Gastrocnemius medialis (tissue), 4 donors: ENCODE measurements around the gene HADH. TPM values are rescaled to one million over a fixed set of nuclear protein-coding genes. Genes with fewer than 3 reads are reported as not detected.
A peak's percentile ranks its signal among the peaks of the same experiment; 100 is the strongest.

Experiments
- ATAC-seq, 2 donors: fragments of 150-250 bp; one replicate each; pipeline ENCODE4 v1.9.1; 2016
- DNase-seq, 2 donors: peaks; one replicate each; pipeline ENCODE4 v3.0.0-alpha.2; 2019
- H3K27ac ChIP-seq, 4 donors: fragments of 200-600 bp; sonication (generic); 1 replicate in 1 of 4; 2 replicates in 3 of 4; pipeline ENCODE4 v1.5.1; 2016 to 2018; ENCODE audit warnings: mild to moderate bottlenecking in 2 of 4, moderate library complexity in 1 of 4
- H3K27me3 ChIP-seq, 3 donors: fragments of 200-600 bp; sonication (generic) in 2 of 3; 1 replicate in 1 of 3; 2 replicates in 2 of 3; pipeline versions ENCODE4 v1.5.1 to v1.6.0; 2016 to 2019; ENCODE audit warnings: mild to moderate bottlenecking in 1 of 3, moderate library complexity in 1 of 3
- H3K36me3 ChIP-seq, 2 donors: fragments of 200-600 bp; sonication (generic) in 1 of 2; one replicate each; pipeline ENCODE4 v1.5.1; 2017 to 2018
- H3K4me1 ChIP-seq, 2 donors: fragments of 200-600 bp; sonication (generic) in 1 of 2; one replicate each; pipeline ENCODE4 v1.5.1; 2016 to 2017; ENCODE audit warnings: mild to moderate bottlenecking in 2 of 2
- H3K4me3 ChIP-seq, 4 donors: fragments of 200-600 bp; sonication (generic) in 3 of 4; 1 replicate in 1 of 4; 2 replicates in 3 of 4; pipeline ENCODE4 v1.5.1; 2016 to 2019; ENCODE audit warnings: mild to moderate bottlenecking in 2 of 4
- H3K9me3 ChIP-seq, 3 donors: fragments of 200-600 bp; sonication (generic) in 2 of 3; 1 replicate in 1 of 3; 2 replicates in 2 of 3; pipeline ENCODE4 v1.5.1; 2016 to 2019
- POLR2A ChIP-seq, 2 donors: fragments of 450-650 bp; IDR thresholded peaks; one replicate each; pipeline ENCODE4 v1.6.1; 2017; ENCODE audit warnings: antibody characterized with exemption in 2 of 2, mild to moderate bottlenecking in 2 of 2, moderate library complexity in 2 of 2
- in situ Hi-C, 4 donors: fragments of 200-750 bp; cut with MboI; loops; one replicate each; pipeline versions ENCODE4 v1.15.0 to v1.8.0; 2017; ENCODE audit warnings: low sequenced_read_pairs in 4 of 4
- intact Hi-C: fragments of 100-400 bp; cut with DNase I; formaldehyde crosslinking; loops from one replicate; pipeline ENCODE4 v1.15.1; 2023; ENCODE audit warnings: low total_unique reads
- total RNA-seq, 4 donors: library from RNA; depleted of rRNA; stranded (reverse); fragments of >200 nt; gene quantifications; one replicate each; pipeline versions ENCODE4 v1.1.0 to v1.2.3, GENCODE V29; 2016
- TF ChIP-seq, protein P1 (sequence below), 5 experiments: fragments of 450-650 bp in 3 of 5; fragments of 200-600 bp in 2 of 5; sonication (generic) in 2 of 5; IDR thresholded peaks in 4 of 5; conservative IDR thresholded peaks in 1 of 5; 1 replicate in 4 of 5; 2 replicates in 1 of 5; pipeline ENCODE4 v1.5.1; 2016 to 2019; ENCODE audit warnings: antibody characterized with exemption in 5 of 5, mild to moderate bottlenecking in 3 of 5, moderate library complexity in 3 of 5

Gene HADH
- total RNA-seq, 4 donors from 2014 or later = 78.0 to 137 (median 105) TPM

DNA sequence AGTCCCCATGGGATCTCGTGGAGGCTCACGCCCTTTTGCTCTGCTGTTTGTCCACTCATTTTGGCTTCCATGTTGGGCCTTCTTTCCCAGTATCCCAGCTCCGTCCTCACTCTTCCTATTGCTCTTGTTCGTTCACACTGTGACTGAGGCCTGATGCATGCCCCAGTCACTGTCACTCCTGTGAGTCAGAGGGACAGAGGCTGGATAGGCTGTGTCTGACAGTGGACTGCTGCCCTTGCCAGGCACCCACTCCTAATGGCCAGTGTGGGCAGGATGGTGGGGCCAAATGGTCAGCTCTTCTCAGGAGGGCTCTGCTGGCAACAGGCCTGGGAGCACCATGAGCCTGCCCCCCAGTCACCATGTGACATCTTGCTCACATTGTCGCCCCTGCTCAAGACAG lies 40.0 kb downstream of the HADH start:
- H3K27ac ChIP-seq = no peak overlapping the region
- in situ Hi-C loops = loop anchor here in 1 of 4 donors (10.0 kb wide), 1 partner anchor 545 kb away; no protein-coding TSS in a partner anchor
- no peaks in the 10 kb centered on the region for H3K27me3 ChIP-seq
- DNase-seq (no peak), ATAC-seq (no peak)
- peaks cover 2 to 92% of the 10 kb centered on the region in 2 donors for H3K36me3 ChIP-seq
- H3K4me1 ChIP-seq = peaks cover 0 to 6% of the 10 kb centered on the region in 2 donors
- intact Hi-C loops = loop anchor here (10.0 kb wide), 1 partner anchor 145 kb away; no protein-coding TSS in a partner anchor
- TF ChIP-seq, protein P1, sequence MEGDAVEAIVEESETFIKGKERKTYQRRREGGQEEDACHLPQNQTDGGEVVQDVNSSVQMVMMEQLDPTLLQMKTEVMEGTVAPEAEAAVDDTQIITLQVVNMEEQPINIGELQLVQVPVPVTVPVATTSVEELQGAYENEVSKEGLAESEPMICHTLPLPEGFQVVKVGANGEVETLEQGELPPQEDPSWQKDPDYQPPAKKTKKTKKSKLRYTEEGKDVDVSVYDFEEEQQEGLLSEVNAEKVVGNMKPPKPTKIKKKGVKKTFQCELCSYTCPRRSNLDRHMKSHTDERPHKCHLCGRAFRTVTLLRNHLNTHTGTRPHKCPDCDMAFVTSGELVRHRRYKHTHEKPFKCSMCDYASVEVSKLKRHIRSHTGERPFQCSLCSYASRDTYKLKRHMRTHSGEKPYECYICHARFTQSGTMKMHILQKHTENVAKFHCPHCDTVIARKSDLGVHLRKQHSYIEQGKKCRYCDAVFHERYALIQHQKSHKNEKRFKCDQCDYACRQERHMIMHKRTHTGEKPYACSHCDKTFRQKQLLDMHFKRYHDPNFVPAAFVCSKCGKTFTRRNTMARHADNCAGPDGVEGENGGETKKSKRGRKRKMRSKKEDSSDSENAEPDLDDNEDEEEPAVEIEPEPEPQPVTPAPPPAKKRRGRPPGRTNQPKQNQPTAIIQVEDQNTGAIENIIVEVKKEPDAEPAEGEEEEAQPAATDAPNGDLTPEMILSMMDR (IDR thresholded peaks at IDR 0.05 in 4 of 5, conservative IDR thresholded peaks at IDR 0.05 in 1 of 5) = no peak
- no peak for TF ChIP-seq POLR2A (IDR thresholded peaks at IDR 0.05)
- no peak overlapping the region for H3K4me3 ChIP-seq
- H3K9me3 ChIP-seq = no peaks in the 10 kb centered on the region

DNA sequence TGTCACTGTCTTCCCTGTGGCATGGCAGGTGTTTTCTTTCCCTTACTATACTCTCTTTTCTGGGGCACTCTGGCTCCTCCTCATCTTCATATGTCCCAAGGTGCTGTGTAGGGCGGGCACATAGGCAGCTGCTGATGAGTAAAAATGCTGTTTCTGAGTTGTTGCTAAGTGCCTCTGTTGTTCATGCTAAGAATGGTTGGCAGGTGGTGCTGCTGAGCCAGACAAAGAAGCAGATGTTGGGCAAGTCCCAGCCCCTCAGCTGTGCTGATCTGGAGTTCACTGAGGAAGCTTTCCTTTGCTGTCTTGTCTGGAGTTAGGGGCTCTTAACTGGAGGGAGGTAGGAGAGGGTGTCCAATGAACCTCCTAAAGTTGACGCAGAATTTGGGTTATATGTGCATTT lies 40.6 kb downstream of the HADH start:
- Histone ChIP-seq H3K4me1 (peaks cover 0 to 6% of the 10 kb centered on the region in 2 donors), H3K9me3 (no peaks in the 10 kb centered on the region), H3K4me3 (no peak overlapping the region), H3K27ac (no peak overlapping the region), H3K36me3 (peaks cover 2 to 92% of the 10 kb centered on the region in 2 donors), H3K27me3 (no peaks in the 10 kb centered on the region)
- no peak for DNase-seq
- peak in 1 of 2 donors; percentile 51 for ATAC-seq
- TF ChIP-seq POLR2A (IDR thresholded peaks at IDR 0.05) = no peak
- TF ChIP-seq, protein P1 (IDR thresholded peaks at IDR 0.05 in 4 of 5, conservative IDR thresholded peaks at IDR 0.05 in 1 of 5) = no peak
- in situ Hi-C loops (no loop called here), intact Hi-C loops (no loop called here)

DNA sequence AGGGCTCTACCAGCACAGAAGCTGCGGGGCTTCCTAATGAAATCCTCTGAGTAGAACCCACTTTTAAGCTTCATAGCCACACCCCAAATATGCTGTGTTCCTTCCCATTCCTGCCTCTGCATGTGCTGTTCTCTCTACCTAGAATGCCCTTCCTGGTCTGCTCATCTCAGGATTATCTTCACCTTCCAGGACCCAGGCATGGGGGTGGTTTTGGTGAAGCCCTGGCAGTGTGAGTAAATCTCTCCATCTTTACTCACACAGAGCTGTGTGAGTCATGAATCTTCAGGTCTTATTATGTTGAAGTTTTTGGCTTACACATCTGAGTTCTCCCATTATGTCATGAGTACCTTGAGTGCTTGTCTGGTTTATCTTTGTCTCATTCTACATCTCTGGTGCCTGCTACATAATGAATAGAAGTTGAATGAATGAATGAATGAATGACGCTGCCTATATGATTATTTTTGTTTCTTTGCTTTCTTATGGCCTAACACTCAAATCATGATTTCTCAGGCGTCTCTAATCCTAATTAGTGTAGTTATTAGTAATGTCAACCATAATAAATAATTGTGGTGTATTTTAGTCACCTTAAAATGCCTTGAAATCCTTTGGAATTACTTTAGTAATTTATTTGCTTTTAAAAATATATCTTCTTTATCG lies 41.9 kb downstream of the HADH start:
- no peaks in the 10 kb centered on the region for H3K27me3 ChIP-seq
- no peak for TF ChIP-seq POLR2A (IDR thresholded peaks at IDR 0.05)
- TF ChIP-seq, protein P1 (IDR thresholded peaks at IDR 0.05 in 4 of 5, conservative IDR thresholded peaks at IDR 0.05 in 1 of 5) = no peak
- H3K9me3 ChIP-seq = no peaks in the 10 kb centered on the region
- no peak overlapping the region for H3K4me3 ChIP-seq
- in situ Hi-C loops (no loop called here), intact Hi-C loops (no loop called here)
- ATAC-seq (no peak), DNase-seq (no peak)
- H3K4me1 ChIP-seq = peaks cover 0 to 6% of the 10 kb centered on the region in 2 donors
- H3K36me3 ChIP-seq = peaks cover 2 to 84% of the 10 kb centered on the region in 2 donors
- H3K27ac ChIP-seq = peak overlapping the region in 1 of 4 donors; percentile 25

DNA sequence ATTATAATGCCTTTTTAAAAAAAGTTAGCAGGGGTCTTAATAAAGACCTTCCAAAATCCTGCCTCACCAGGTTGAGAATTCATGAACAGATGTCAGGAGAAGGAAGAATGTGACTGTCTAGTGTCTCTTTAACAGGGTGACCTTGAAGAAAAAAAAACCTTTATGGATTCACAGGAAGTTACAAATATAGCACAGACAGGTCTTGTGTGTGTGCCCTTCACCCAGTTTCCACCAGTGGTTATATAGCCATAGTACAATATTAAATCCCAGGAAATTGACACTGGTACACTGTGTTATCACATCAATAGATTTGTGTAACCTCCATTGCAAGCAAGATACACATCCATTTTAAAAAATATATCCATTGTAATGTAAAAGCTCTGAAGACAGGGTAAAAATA lies 43.7 kb downstream of the HADH start:
- peaks cover 2 to 67% of the 10 kb centered on the region in 2 donors for H3K36me3 ChIP-seq
- ATAC-seq (no peak), DNase-seq (no peak)
- in situ Hi-C loops (no loop called here), intact Hi-C loops (no loop called here)
- no peaks in the 10 kb centered on the region for H3K27me3 ChIP-seq
- no peak overlapping the region for H3K27ac ChIP-seq
- H3K4me1 ChIP-seq = peaks cover 0 to 6% of the 10 kb centered on the region in 2 donors
- TF ChIP-seq POLR2A (IDR thresholded peaks at IDR 0.05) = no peak
- TF ChIP-seq, protein P1 (IDR thresholded peaks at IDR 0.05 in 4 of 5, conservative IDR thresholded peaks at IDR 0.05 in 1 of 5) = no peak
- no peaks in the 10 kb centered on the region for H3K9me3 ChIP-seq
- no peak overlapping the region for H3K4me3 ChIP-seq
